Activated CD8-positive, alpha-beta T cell treated with anti-CD3 and anti-CD28 coated beads, Interleukin-2, amount 10 ng/mL, durations not matched to agents 7 days and 5 days (primary cell): Measurements from ENCODE around the gene KAZALD1. TPM values are rescaled to one million over a fixed set of nuclear protein-coding genes. Genes with fewer than 3 reads are reported as not detected.

Source experiments
- total RNA-seq, 2 experiments: library from RNA; stranded (reverse); gene quantifications; one replicate each; pipeline ENCODE4 v1.2.3, GENCODE V29; 2021

The KAZALD1 gene
- total RNA-seq, 2 experiments from 2014 or later = 0.18 TPM; not detected in 1

Other genes starting within 250 kb of the KAZALD1 start
- 10 to 100 TPM; 42.8 to 44.4 TPM for gene SLF2, start 149.0 kb upstream of the KAZALD1 start, total RNA-seq
- under 1 TPM; 0.16 to 0.40 TPM for gene SEMA4G, start 92.5 kb upstream of the KAZALD1 start, total RNA-seq
- 10 to 100 TPM; 46.1 to 48.9 TPM for gene MRPL43, start 74.5 kb upstream of the KAZALD1 start, total RNA-seq
- gene TWNK, start 74.4 kb upstream of the KAZALD1 start, total RNA-seq = 10 to 100 TPM; 11.8 to 13.3 TPM
- gene LZTS2, start 62.2 kb upstream of the KAZALD1 start, total RNA-seq = 10 to 100 TPM; 11.6 to 13.8 TPM
- gene PDZD7, start 30.9 kb upstream of the KAZALD1 start, total RNA-seq = under 1 TPM; 0.47 to 0.50 TPM
- 10 to 100 TPM; 24.7 to 24.8 TPM for gene SFXN3, start 30.8 kb upstream of the KAZALD1 start, total RNA-seq
- gene TLX1, start 69.3 kb downstream of the KAZALD1 start, total RNA-seq = not detected
- gene LBX1, start 167.5 kb downstream of the KAZALD1 start, total RNA-seq = not detected